GM10248 (cell line): Measurements from ENCODE around the gene TSTD1.

ENCODE experiments used
- CTCF ChIA-PET: fragments of 300-600 bp; sonication (Branson Sonifier 250); formaldehyde crosslinking; extraction: SDS; loops from one replicate; lab custom pipeline; 2021; ENCODE audit warnings: antibody characterized with exemption; lab: Yijun Ruan, JAX
- POLR2A ChIA-PET: fragments of 350-650 bp; sonication (Branson Sonifier 250); formaldehyde crosslinking; extraction: SDS; loops from one replicate; lab custom pipeline; 2020; ENCODE audit warnings: antibody characterized with exemption; lab: Yijun Ruan, JAX
- DNase-seq: peaks from one replicate; pipeline ENCODE4 v3.0.0; 2012; ENCODE audit errors: extremely low spot score
- CTCF ChIP-seq: IDR thresholded peaks from 2 replicates; pipeline ENCODE4 v1.5.1; 2012; ENCODE audit warnings: mild to moderate bottlenecking, low read depth; ENCODE audit errors: extremely low read depth, missing control alignments, control extremely low read depth

Gene TSTD1

GRCh38 chr1:161076410-161076809 is 37.6 kb upstream of the TSTD1 start:
- TF ChIP-seq CTCF = no peak
- no peak for DNase-seq
- POLR2A ChIA-PET = no interaction called here
- CTCF ChIA-PET = interaction anchor here (0.7 to 10.8 kb wide), 4 partner anchors 10 to 307 kb away, joined by 3 to 137 read pairs (median 38); partner anchors contain the start of genes KLHDC9 and NECTIN4

GRCh38 chr1:161074676-161075368 is 36.1 kb upstream of the TSTD1 start:
- DNase-seq = no peak
- no peak for TF ChIP-seq CTCF
- CTCF ChIA-PET = interaction anchor here (8.3 to 10.8 kb wide), 2 partner anchors 11 to 23 kb away, joined by 73 to 137 read pairs; partner anchors contain the start of genes KLHDC9 and NECTIN4
- POLR2A ChIA-PET = no interaction called here

GRCh38 chr1:161073474-161074121 is 34.8 kb upstream of the TSTD1 start:
- ChIA-PET POLR2A (no interaction called here), CTCF (interaction anchor here (0.8 to 10.8 kb wide), 6 partner anchors 13 to 294 kb away, joined by 3 to 137 read pairs (median 56); partner anchors contain the start of genes KLHDC9 and NECTIN4)
- TF ChIP-seq CTCF = no peak
- no peak for DNase-seq

- POLR2A ChIA-PET = no interaction called here
- no peak for TF ChIP-seq CTCF
- CTCF ChIA-PET = interaction anchor here (0.8 to 10.8 kb wide), 10 partner anchors 13 to 293 kb away, joined by 3 to 137 read pairs (median 24); partner anchors contain the start of genes DEDD, KLHDC9, NECTIN4 and TSTD1
- DNase-seq = no peak
Observed at GRCh38 chr1:161072751-161073449, 34.1 kb upstream of the TSTD1 start.

- DNase-seq = peak; percentile 80
- peak; percentile 82 for TF ChIP-seq CTCF
- POLR2A ChIA-PET = no interaction called here
- CTCF ChIA-PET = interaction anchor here (1.0 to 10.8 kb wide), 15 partner anchors 9 to 1574 kb away, joined by 3 to 137 read pairs (median 8); partner anchors contain the start of genes DEDD, KLHDC9, NECTIN4 and TSTD1
Observed at GRCh38 chr1:161071886-161072371, 33.2 kb upstream of the TSTD1 start.
